GM13977 (cell line): ENCODE data around the gene PTPRR.

Source experiments
- DNase-seq: peaks from one replicate; pipeline ENCODE4 v3.0.0; 2012; ENCODE audit warnings: low spot score
- CTCF ChIP-seq: IDR thresholded peaks from 2 replicates; pipeline ENCODE4 v1.5.1; 2012; ENCODE audit warnings: mild to moderate bottlenecking, control low read depth; ENCODE audit not compliant: insufficient read depth; ENCODE audit errors: extremely low read depth, missing control alignments
- in situ Hi-C: fragments of 300-500 bp; cut with MboI; formaldehyde crosslinking; loops from one replicate; pipeline ENCODE4 v1.12.0; 2022; ENCODE audit warnings: low sequenced_read_pairs, low pct_unique_long_range_greater_than_20kb, mixed read lengths, inconsistent platforms; ENCODE audit not compliant: unreplicated experiment

Gene PTPRR

GRCh38 chr12:70721216-70721615 is 199.3 kb downstream of the PTPRR start:
- no peak for DNase-seq
- in situ Hi-C loops, result loop anchor here (10.0 kb wide), 1 partner anchor 836 kb away; no protein-coding TSS in a partner anchor
- TF ChIP-seq CTCF, result no peak

GRCh38 chr12:70719672-70720420 is 200.7 kb downstream of the PTPRR start:
- in situ Hi-C loops, result loop anchor here (10.0 kb wide), 1 partner anchor 835 kb away; no protein-coding TSS in a partner anchor
- TF ChIP-seq CTCF, result peak; percentile 89
- peak; percentile 21 for DNase-seq

GRCh38 chr12:70719071-70719470 is 201.5 kb downstream of the PTPRR start:
- in situ Hi-C loops, result no loop called here
- no peak for TF ChIP-seq CTCF
- DNase-seq, result no peak

- no peak for DNase-seq
- no peak for TF ChIP-seq CTCF
- in situ Hi-C loops, result no loop called here
Observed at GRCh38 chr12:70711831-70712230, 208.7 kb downstream of the PTPRR start.

GRCh38 chr12:70709022-70709421 is 211.5 kb downstream of the PTPRR start:
- no peak for DNase-seq
- in situ Hi-C loops, result no loop called here
- no peak for TF ChIP-seq CTCF

GRCh38 chr12:70706611-70707010 is 213.9 kb downstream of the PTPRR start:
- no peak for DNase-seq
- TF ChIP-seq CTCF, result no peak
- in situ Hi-C loops, result no loop called here
